GM12892 (cell line): ENCODE results near the gene TNS1.

Experiments used
- DNase-seq: peaks from one replicate; pipeline ENCODE4 v3.0.0; 2011; ENCODE audit not compliant: insufficient read length
- FAIRE-seq: peaks from 2 replicates; lab custom pipeline; 2011; peaks lifted over from hg19 to GRCh38; lab: Jason Lieb, UNC
- POLR2A ChIP-seq: IDR thresholded peaks from 2 replicates; pipeline ENCODE4 v1.6.1; 2011; ENCODE audit warnings: low read depth, low read length, control low read depth
- POLR2AphosphoS5 ChIP-seq: IDR thresholded peaks from 2 replicates; pipeline ENCODE4 v1.6.1; 2011; ENCODE audit warnings: low read depth, low read length, control low read depth
- TAF1 ChIP-seq: IDR thresholded peaks from 2 replicates; pipeline ENCODE4 v1.6.1; 2011; ENCODE audit warnings: low read depth, mild to moderate bottlenecking, control low read depth, low read length, borderline replicate concordance

The TNS1 gene

GRCh38 chr2:218028562-218029348 is 26.0 kb upstream of the TNS1 start:
- no peak for TF ChIP-seq POLR2A
- no peak for TF ChIP-seq POLR2AphosphoS5
- TF ChIP-seq TAF1 = no peak
- DNase-seq (no peak), FAIRE-seq (no peak)

GRCh38 chr2:218028189-218028495 is 25.3 kb upstream of the TNS1 start:
- TF ChIP-seq POLR2AphosphoS5 (no peak), TAF1 (no peak), POLR2A (no peak)
- FAIRE-seq (no peak), DNase-seq (no peak)

GRCh38 chr2:218027426-218028188 is 24.8 kb upstream of the TNS1 start:
- FAIRE-seq = no peak
- DNase-seq = no peak
- TF ChIP-seq TAF1 (no peak), POLR2A (no peak), POLR2AphosphoS5 (no peak)

GRCh38 chr2:218026676-218027425 is 24.1 kb upstream of the TNS1 start:
- DNase-seq (no peak), FAIRE-seq (no peak)
- no peak for TF ChIP-seq POLR2A
- no peak for TF ChIP-seq TAF1
- no peak for TF ChIP-seq POLR2AphosphoS5

GRCh38 chr2:218026244-218026643 is 23.4 kb upstream of the TNS1 start:
- no peak for DNase-seq
- no peak for FAIRE-seq
- no peak for TF ChIP-seq TAF1
- TF ChIP-seq POLR2AphosphoS5 = no peak

- no peak for DNase-seq
- TF ChIP-seq TAF1 (no peak), POLR2A (no peak), POLR2AphosphoS5 (no peak)
These were observed 22.1 kb upstream of the TNS1 start for GRCh38 chr2:218024871-218025270.

GRCh38 chr2:218024336-218024735 is 21.5 kb upstream of the TNS1 start:
- no peak for FAIRE-seq
- no peak for DNase-seq
- no peak for TF ChIP-seq POLR2A
- TF ChIP-seq TAF1 = no peak
- TF ChIP-seq POLR2AphosphoS5 = no peak

More at GRCh38 chr2:218024871-218025270, 22.1 kb upstream of the TNS1 start:
- no peak for FAIRE-seq

GRCh38 chr2:218023636-218024035 is 20.8 kb upstream of the TNS1 start:
- DNase-seq (no peak), FAIRE-seq (no peak)
- no peak for TF ChIP-seq TAF1
- no peak for TF ChIP-seq POLR2A
- no peak for TF ChIP-seq POLR2AphosphoS5

- TF ChIP-seq POLR2A (no peak), POLR2AphosphoS5 (no peak), TAF1 (no peak)
- FAIRE-seq (no peak), DNase-seq (no peak)
These were observed 20.2 kb upstream of the TNS1 start for GRCh38 chr2:218022851-218023530.

- no peak for TF ChIP-seq POLR2A
- TF ChIP-seq POLR2AphosphoS5 = no peak
- TF ChIP-seq TAF1 = no peak
- DNase-seq = no peak
- FAIRE-seq = no peak
These were observed 19.5 kb upstream of the TNS1 start for GRCh38 chr2:218022131-218022850.
